ENCODE measurements around the gene FLNB.

The FLNB gene

DNA sequence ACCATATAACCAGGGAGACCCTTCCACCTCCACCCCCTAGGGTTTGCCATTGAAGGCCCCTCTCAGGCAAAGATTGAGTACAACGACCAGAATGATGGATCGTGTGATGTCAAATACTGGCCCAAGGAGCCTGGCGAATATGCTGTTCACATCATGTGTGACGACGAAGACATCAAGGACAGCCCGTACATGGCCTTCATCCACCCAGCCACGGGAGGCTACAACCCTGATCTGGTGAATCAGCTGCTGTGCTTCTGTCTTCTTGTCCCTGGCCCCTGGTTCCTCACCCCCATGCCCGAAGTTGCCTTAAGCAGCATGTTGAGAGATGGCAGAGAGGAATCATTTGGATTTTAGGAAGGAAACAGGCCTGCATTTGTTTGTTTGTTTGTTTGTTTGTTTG lies 98.4 kb downstream of the FLNB start:
- peaks cover 10% of the 10 kb centered on the region for H3K4me1 ChIP-seq (ENCODE audit: insufficient read depth, low read length, severe bottlenecking)
- no peak for TF ChIP-seq EZH2 (IDR thresholded peaks at IDR 0.05; ENCODE audit: borderline replicate concordance, low read length)
- TF ChIP-seq, protein P1, sequence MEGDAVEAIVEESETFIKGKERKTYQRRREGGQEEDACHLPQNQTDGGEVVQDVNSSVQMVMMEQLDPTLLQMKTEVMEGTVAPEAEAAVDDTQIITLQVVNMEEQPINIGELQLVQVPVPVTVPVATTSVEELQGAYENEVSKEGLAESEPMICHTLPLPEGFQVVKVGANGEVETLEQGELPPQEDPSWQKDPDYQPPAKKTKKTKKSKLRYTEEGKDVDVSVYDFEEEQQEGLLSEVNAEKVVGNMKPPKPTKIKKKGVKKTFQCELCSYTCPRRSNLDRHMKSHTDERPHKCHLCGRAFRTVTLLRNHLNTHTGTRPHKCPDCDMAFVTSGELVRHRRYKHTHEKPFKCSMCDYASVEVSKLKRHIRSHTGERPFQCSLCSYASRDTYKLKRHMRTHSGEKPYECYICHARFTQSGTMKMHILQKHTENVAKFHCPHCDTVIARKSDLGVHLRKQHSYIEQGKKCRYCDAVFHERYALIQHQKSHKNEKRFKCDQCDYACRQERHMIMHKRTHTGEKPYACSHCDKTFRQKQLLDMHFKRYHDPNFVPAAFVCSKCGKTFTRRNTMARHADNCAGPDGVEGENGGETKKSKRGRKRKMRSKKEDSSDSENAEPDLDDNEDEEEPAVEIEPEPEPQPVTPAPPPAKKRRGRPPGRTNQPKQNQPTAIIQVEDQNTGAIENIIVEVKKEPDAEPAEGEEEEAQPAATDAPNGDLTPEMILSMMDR (IDR thresholded peaks at IDR 0.05; ENCODE audit: low read length), result no peak

DNA sequence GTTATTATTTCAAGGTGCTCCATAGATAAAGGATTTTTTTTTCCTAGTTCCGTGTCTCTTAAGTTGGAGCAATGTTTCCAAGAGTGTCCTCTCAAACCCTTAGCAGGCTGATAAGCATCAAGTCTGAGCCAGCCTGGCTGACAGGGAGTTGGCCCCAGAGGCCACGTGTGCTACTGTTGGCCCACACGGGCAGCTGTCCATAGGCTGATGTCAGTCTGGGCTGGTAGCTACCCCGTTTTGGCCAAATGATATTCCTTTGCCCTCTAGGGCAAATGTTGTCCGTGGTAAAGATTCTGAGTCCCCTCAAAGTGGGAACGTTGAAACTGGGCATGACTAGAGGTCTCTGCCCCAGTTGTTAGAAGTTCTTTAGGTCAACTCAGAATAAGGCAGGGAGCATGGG lies 99.4 kb downstream of the FLNB start:
- no peak for TF ChIP-seq EZH2 (IDR thresholded peaks at IDR 0.05; ENCODE audit: borderline replicate concordance, low read length)
- TF ChIP-seq, protein P1 (IDR thresholded peaks at IDR 0.05; ENCODE audit: low read length), result no peak
- H3K27ac ChIP-seq (ENCODE audit: low read depth, low read length, poor library complexity, severe bottlenecking), result no peak overlapping the region
- no peak overlapping the region for H2AFZ ChIP-seq (ENCODE audit: low read length)
- H3F3A ChIP-seq (ENCODE audit: insufficient read depth, low read length), result no peaks in the 10 kb centered on the region
- H4K20me1 ChIP-seq (ENCODE audit: insufficient read depth, low read length), result no peaks in the 10 kb centered on the region
- no peak overlapping the region for H3K4me3 ChIP-seq (ENCODE audit: low read depth, low read length, poor library complexity, severe bottlenecking)
- H3K4me1 ChIP-seq (ENCODE audit: insufficient read depth, low read length, severe bottlenecking), result peaks cover 19% of the 10 kb centered on the region
- H3K4me2 ChIP-seq (ENCODE audit: low read length), result no peak overlapping the region
- H3K79me2 ChIP-seq (ENCODE audit: insufficient read depth, low read length), result no peaks in the 10 kb centered on the region
- no peaks in the 10 kb centered on the region for H3K9me2 ChIP-seq (ENCODE audit: low read depth, low read length)
- peaks cover 34% of the 10 kb centered on the region; the same call in 1 of the 2 replicates for H3K36me3 ChIP-seq (ENCODE audit: insufficient read depth, low read length)
- H3K9ac ChIP-seq (ENCODE audit: low read length), result no peak overlapping the region
- no peaks in the 10 kb centered on the region for H3K9me3 ChIP-seq (ENCODE audit: low read length)
- no peaks in the 10 kb centered on the region for H3K27me3 ChIP-seq (ENCODE audit: insufficient read depth, low read length)

More for the DNA sequence above, 98.4 kb downstream of the FLNB start:
- Histone ChIP-seq H3K4me3 (ENCODE audit: low read depth, low read length, poor library complexity, severe bottlenecking) (no peak overlapping the region), H4K20me1 (ENCODE audit: insufficient read depth, low read length) (no peaks in the 10 kb centered on the region), H3K9ac (ENCODE audit: low read length) (no peak overlapping the region), H3K27ac (ENCODE audit: low read depth, low read length, poor library complexity, severe bottlenecking) (no peak overlapping the region), H3F3A (ENCODE audit: insufficient read depth, low read length) (no peaks in the 10 kb centered on the region), H3K36me3 (ENCODE audit: insufficient read depth, low read length) (peaks cover 24% of the 10 kb centered on the region; the same call in 1 of the 2 replicates), H3K9me3 (ENCODE audit: low read length) (no peaks in the 10 kb centered on the region), H3K79me2 (ENCODE audit: insufficient read depth, low read length) (no peaks in the 10 kb centered on the region), H3K4me2 (ENCODE audit: low read length) (no peak overlapping the region), H2AFZ (ENCODE audit: low read length) (no peak overlapping the region), H3K9me2 (ENCODE audit: low read depth, low read length) (no peaks in the 10 kb centered on the region), H3K27me3 (ENCODE audit: insufficient read depth, low read length) (no peaks in the 10 kb centered on the region)

DNA sequence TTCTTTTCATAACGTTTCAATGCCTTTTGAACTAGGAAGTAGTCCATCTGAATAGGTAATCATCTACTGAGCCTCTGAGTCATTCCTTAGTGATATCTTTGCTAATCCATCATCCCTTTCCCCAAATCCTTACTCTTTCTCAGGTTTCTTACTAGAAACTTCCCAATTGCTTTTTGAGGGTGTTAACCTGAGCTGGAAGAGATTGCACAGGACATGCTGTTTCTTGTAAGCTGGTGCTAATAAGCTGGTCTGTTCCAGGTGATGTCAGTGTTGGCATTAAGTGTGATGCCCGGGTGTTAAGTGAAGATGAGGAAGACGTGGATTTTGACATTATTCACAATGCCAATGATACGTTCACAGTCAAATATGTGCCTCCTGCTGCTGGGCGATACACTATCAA lies 101.5 kb downstream of the FLNB start:
- H3K36me3 ChIP-seq (ENCODE audit: insufficient read depth, low read length), result peaks cover 37% of the 10 kb centered on the region; the same call in 1 of the 2 replicates
- H3K9me2 ChIP-seq (ENCODE audit: low read depth, low read length), result no peaks in the 10 kb centered on the region
- H3K9me3 ChIP-seq (ENCODE audit: low read length), result no peaks in the 10 kb centered on the region
- H3K27ac ChIP-seq (ENCODE audit: low read depth, low read length, poor library complexity, severe bottlenecking), result no peak overlapping the region
- no peaks in the 10 kb centered on the region for H3F3A ChIP-seq (ENCODE audit: insufficient read depth, low read length)
- no peaks in the 10 kb centered on the region for H3K79me2 ChIP-seq (ENCODE audit: insufficient read depth, low read length)
- H3K4me3 ChIP-seq (ENCODE audit: low read depth, low read length, poor library complexity, severe bottlenecking), result no peak overlapping the region
- no peak overlapping the region for H2AFZ ChIP-seq (ENCODE audit: low read length)
- H3K27me3 ChIP-seq (ENCODE audit: insufficient read depth, low read length), result no peaks in the 10 kb centered on the region
- no peak overlapping the region for H3K9ac ChIP-seq (ENCODE audit: low read length)
- TF ChIP-seq, protein P1 (IDR thresholded peaks at IDR 0.05; ENCODE audit: low read length), result no peak
- no peak for TF ChIP-seq EZH2 (IDR thresholded peaks at IDR 0.05; ENCODE audit: borderline replicate concordance, low read length)
- H3K4me1 ChIP-seq (ENCODE audit: insufficient read depth, low read length, severe bottlenecking), result peaks cover 20% of the 10 kb centered on the region
- H4K20me1 ChIP-seq (ENCODE audit: insufficient read depth, low read length), result no peaks in the 10 kb centered on the region
- no peak overlapping the region for H3K4me2 ChIP-seq (ENCODE audit: low read length)
